HG03342 (cell line): Measurements from ENCODE around the gene GKN1.

Source experiments
- ATAC-seq: cut with Tn5 transposase; IDR thresholded peaks from one replicate; pipeline ENCODE4 v1.9.1; 2021; ENCODE audit warnings: mild to moderate bottlenecking, moderate library complexity; ENCODE audit not compliant: unreplicated experiment

The GKN1 gene

DNA sequence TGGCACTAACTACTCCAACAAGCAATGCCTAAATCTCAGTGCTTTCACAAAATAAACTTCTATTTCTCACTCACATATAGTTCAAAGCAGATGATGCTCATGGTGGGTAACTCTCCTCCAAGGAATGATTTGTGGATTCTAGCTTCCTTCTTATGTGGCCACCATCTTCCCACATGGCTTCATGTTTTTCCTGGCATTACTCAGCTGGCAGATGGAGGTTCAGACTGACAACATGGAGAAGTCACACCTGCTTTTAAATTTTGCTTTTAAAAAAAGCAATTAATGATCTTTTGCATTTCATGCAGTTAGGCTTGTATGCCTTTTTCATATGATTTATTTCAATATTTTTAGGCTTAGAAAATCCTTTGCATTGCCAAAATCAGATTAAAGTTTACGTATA, 15.4 kb upstream of the GKN1 start:
- no peak for ATAC-seq

DNA sequence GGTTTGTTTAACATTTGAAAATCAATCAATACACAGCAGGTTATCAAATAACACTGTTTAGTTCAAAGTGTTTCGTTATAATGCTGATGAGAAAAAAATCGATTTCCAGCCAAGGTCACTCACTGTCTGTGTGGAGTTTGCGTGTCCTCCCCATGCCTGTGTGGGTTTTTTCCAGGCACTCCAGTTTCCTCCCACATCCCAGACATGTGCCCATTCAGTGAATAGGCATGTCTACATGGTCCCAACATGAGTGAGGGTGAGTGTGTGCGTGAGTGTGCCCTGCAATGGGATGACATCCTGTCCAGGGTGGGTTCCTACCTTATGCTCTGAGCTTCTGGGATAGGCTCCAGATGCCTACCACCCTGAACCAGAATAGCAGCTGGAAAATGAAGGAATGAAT, 13.1 kb upstream of the GKN1 start:
- no peak for ATAC-seq

- ATAC-seq, result no peak
Measured at GRCh38 chr2:68964282-68964681, 10.2 kb upstream of the GKN1 start.

GRCh38 chr2:68968221-68968620, 6.2 kb upstream of the GKN1 start:
- ATAC-seq, result no peak

DNA sequence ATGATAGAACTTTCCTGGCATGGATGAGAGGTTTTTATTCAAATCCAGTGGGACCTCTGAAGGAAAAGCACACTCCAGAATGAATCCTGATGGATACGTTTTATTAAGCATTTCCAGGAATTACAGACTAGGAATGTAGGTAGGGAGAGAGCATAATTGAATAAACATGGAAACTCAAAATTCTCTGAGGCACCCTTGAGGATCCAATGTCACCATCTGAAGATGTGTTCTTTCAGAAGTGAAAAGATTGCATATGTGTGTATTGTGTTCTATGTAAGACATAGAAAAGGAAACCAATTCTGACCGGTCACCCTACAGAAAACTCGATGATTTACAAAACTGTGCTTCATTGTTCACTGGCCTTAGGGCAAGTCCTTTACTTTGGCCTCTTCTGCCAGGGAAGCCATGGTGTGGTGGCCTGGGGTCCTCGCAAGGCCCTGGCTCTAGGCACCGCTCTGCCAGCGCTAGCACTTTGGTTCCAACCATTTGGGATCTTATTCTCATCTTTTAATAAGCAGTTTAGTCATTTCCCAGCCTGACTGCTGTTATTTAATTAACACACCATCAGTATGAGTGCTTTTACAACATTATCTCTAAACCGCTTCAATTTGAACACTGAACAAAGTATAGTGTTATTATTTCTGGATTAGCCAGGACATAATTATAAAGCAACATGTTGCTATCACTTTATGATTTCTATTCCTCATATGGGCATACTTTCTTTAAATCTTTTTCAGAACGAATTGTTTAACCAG, 4.5 kb upstream of the GKN1 start:
- no peak for ATAC-seq

DNA sequence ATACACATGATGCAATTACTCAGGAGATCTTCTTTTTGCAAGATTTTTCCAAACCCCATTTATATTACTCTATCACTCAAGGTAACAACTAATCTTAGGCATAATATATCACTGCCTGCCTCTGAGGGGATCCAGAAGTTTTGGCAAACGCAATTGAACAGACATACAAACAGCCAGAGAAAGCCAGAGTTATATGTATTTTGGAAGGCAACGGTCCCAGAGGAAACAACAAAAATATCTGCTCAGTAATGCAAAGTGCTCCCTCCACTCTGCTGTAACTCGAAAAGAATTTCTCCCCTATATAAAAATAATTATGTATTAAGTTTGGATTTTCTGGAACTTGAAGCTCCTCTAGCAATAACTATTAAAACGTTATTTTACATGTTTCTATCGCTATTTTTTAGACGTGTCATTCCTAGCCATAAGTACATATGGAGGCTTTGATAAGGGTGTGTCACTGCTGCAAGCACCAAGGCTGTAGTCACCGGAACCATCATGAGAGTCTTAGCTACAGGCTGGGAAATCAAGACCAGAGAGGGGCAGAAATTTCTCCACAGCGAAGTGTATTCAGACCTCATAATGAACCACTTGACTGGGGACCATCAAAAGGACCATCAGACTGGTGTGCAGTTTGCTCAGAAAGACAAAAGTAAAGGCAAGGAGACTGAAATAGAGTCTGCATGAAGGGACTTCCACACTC, 3.7 kb upstream of the GKN1 start:
- ATAC-seq, result no peak

GRCh38 chr2:68971591-68972231, 2.7 kb upstream of the GKN1 start:
- no peak for ATAC-seq

DNA sequence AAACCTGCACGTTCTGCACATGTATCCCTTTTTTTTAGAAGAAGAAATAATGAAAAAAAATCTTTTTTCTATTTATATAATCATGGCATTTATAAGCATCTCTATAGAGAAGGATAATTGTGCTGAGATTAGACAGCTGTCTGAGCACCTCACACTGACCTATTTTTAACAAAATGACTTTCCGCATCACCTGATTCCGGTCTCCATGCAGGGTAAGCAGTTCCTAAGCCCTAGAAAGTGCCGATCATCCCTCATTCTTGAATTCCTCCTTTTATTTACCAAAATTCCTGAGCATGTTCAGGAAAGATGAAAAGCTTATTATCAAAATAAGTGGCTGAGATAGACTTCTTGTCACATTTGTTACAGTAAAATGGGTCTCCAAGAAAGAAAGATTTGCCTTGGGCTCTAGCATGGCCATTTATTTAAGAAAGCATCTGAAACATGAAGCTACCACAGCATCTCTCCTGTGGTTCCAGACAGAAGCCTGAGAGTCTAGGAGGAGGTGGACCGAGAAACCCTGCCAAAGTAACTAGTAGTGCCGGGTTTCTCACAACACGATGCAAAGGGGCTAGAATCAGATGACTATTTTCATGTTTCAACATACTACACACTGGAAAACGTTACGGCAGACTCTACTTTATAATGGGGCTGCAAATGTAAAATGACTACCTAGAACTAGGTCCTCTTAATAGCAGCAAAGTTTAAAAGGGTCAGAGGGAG, 670 bp downstream of the GKN1 start:
- no peak for ATAC-seq

- ATAC-seq, result no peak
Measured at GRCh38 chr2:68975844-68976243, 1.4 kb downstream of the GKN1 start.

- ATAC-seq, result no peak
Measured at GRCh38 chr2:68977453-68977852, 3.0 kb downstream of the GKN1 start.

GRCh38 chr2:68978098-68978497, 3.7 kb downstream of the GKN1 start:
- no peak for ATAC-seq

DNA sequence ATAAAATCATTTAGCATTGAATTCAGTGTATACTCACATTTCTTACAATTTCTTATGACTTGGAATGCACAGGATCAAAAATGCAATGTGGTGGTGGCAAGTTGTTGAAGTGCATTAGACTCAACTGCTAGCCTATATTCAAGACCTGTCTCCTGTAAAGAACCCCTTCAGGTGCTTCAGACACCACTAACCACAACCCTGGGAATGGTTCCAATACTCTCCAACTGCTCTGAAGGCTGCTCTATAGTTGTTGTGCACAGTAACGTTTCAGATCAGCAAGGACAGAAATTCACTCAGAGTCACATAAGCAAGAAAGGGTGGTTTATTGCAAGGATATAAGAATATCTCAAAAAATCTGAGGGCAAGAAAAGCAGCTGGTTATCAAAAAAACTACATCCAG, 6.5 kb downstream of the GKN1 start:
- ATAC-seq, result no peak

DNA sequence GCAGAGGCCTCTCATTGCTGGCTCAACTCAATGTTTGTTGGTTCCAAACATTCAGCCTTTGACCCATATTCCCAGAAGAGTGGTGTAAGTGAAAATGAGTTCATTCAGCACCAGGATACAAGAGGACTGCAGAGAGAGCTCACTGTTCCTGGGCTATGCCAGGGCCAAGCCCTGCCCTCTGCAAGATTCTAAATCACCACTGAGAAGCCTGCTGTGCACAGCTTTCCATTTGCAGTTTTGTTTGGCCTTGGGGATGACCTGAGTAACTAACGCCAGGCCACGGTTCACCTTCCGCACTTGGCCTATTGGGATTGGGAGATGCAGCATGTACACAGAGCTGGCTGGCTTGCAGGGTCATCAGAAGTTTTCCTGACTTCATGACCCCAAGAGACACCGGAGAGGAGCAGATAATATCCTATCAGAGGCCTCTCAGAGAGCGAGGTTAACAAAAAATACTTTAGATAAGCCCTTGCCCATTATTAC, 12.6 kb downstream of the GKN1 start:
- no peak for ATAC-seq

DNA sequence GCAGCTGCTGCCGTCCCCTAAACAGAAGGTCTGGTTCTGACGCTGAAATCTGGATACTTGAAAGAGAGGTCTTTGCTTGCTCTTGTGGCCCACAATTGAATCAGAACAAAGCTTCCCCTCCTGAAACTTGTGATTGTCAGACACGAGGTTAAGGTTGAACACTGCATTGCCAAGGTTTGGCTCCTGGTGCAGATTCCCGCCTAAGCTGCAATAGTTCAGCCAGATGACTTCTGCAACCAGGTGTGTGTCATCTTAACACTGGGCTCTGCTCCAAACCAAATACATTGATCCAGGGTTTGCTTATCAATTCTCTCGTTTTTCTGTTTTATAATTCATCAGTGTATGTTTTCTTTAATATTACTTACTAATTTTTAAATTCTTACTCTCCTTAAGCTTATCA, 14.6 kb downstream of the GKN1 start:
- ATAC-seq, result no peak

- no peak for ATAC-seq
Measured at GRCh38 chr2:68992341-68992740, 17.9 kb downstream of the GKN1 start.

DNA sequence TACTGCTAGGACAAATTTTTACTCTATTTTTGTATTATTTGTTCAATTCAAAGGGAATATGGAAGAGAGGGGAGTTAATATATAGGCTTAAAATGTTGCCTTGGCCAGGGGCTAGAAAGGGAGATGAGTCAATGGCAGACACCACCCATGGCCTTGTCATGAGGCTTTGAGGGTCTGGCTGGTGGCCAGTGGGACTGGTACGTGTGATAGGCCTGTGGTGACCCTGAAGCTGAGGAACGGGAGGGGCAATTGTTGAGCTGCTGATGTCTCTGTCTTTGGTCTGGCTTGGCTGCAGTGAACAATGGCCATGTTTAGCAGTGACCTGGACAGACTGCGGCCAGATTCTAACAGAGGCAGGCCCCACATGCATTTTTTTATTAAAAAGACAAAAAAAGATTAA, 18.5 kb downstream of the GKN1 start:
- no peak for ATAC-seq

- ATAC-seq, result no peak
Measured at GRCh38 chr2:68993660-68994059, 19.2 kb downstream of the GKN1 start.

DNA sequence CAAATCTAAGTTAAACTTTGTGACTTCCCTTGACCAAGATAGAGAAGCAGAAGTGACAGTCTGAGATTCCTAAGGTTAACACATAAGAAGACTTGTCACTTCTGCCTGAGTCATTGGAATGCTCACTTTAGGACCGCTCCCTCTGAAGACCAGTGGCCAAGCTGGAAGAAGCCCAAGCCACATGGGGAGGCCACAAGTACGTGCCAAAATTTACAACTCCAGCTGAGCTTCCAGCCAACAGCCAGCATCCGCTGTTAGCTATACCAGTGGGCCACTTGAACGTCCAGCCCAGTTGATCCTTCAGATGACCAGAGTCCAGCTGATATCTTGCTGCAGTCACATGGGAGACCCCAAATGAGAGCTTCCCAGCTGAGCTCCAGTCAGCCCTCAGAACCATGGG, 20.4 kb downstream of the GKN1 start:
- ATAC-seq, result no peak

DNA sequence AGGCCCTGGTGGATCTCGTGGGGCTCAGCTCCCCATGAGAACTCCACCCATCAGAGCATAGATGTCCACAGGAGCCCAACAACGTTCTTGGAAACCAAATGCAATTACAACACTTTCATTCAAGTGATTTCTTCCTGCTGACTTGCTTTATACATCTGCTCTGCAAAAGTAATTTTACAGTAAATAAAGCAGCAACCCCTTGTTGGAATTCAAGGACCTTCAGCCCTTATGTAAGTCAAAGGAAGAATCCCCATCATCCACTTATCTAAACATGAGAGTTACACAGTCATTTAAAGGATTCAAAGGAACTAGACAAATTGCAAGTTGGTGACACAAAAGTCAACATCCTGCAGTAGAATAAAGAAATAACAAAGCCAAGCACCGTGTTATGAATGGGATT, 21.5 kb downstream of the GKN1 start:
- no peak for ATAC-seq

- ATAC-seq, result no peak
Measured at GRCh38 chr2:68997401-68997800, 23.0 kb downstream of the GKN1 start.

DNA sequence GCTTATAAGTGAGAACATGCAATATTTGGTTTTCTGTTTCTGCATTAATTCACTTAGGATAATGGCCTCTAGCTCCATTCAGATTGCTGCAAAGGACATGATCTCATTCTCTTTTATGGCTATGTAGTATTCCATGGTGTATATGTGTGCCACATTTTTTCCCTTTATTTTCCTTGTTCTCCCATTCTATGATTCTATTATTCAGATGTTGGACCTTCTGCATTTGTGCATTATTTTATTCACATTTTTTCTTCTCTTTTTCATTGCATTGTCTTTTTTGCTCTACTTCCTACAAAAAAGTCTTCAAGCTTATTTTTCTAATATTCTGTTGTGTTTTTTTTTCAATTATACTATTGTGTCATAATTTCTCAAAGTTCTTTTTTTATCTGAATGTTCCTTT, 27.4 kb downstream of the GKN1 start:
- ATAC-seq, result no peak
